Peyer's patch (tissue), 4 donors: Measurements from ENCODE around the gene VIM. TPM values are rescaled to one million over a fixed set of nuclear protein-coding genes. Genes with fewer than 3 reads are reported as not detected.

ENCODE experiments used
- DNase-seq, 3 donors: peaks; one replicate each; pipeline ENCODE4 v3.0.0-alpha.2; 2017 to 2019
- H3K27ac ChIP-seq, 4 donors: fragments of 200-600 bp; sonication (generic); one replicate each; pipeline ENCODE4 v1.5.1; 2016 to 2019
- H3K27me3 ChIP-seq, 2 donors: fragments of 200-600 bp; sonication (generic); one replicate each; pipeline ENCODE4 v1.5.1; 2019
- H3K36me3 ChIP-seq, 3 donors: fragments of 200-600 bp; sonication (generic); one replicate each; pipeline ENCODE4 v1.5.1; 2016 to 2019
- H3K4me1 ChIP-seq, 4 donors: fragments of 200-600 bp; sonication (generic); one replicate each; pipeline ENCODE4 v1.5.1; 2016 to 2019
- H3K4me3 ChIP-seq, 4 donors: fragments of 200-600 bp; sonication (generic); 1 replicate in 3 of 4; 2 replicates in 1 of 4; pipeline ENCODE4 v1.5.1; 2016 to 2019; ENCODE audit warnings: mild to moderate bottlenecking in 1 of 4
- H3K9me3 ChIP-seq, 4 donors: fragments of 200-600 bp; sonication (generic); one replicate each; pipeline ENCODE4 v1.5.1; 2016 to 2019; ENCODE audit warnings: mild to moderate bottlenecking in 1 of 4
- CTCF ChIP-seq, 6 experiments: fragments of 450-650 bp in 4 of 6; fragments of 200-600 bp in 2 of 6; sonication (generic) in 1 of 6; IDR thresholded peaks; one replicate each; pipeline ENCODE4 v1.5.1; 2017 to 2019; ENCODE audit warnings: antibody characterized with exemption in 6 of 6, mild to moderate bottlenecking in 3 of 6, moderate library complexity in 1 of 6
- POLR2A ChIP-seq, 2 donors: fragments of 450-650 bp; IDR thresholded peaks; one replicate each; pipeline ENCODE4 v1.5.1; 2017; ENCODE audit warnings: antibody characterized with exemption in 2 of 2, mild to moderate bottlenecking in 2 of 2, moderate library complexity in 2 of 2
- total RNA-seq, 4 donors: library from RNA; depleted of rRNA; stranded (reverse); fragments of >200 nt; gene quantifications; one replicate each; pipeline ENCODE4 v1.1.0, GENCODE V29; 2016

Gene VIM
- total RNA-seq, 4 donors from 2014 or later = 139 to 914 (median 434) TPM

- H3K4me1 ChIP-seq = peaks cover 0 to 4% (median 0%) of the 10 kb centered on the region in 4 donors
- peak in 1 of 3 donors; percentile 58 for DNase-seq
Observed at GRCh38 chr10:17278607-17279240, 50.7 kb downstream of the VIM start.

GRCh38 chr10:17282311-17282710 is 54.3 kb downstream of the VIM start:
- H3K4me3 ChIP-seq = no peak overlapping the region
- H3K4me1 ChIP-seq = peaks cover 0 to 4% (median 0%) of the 10 kb centered on the region in 4 donors
- no peaks in the 10 kb centered on the region for H3K27me3 ChIP-seq
- TF ChIP-seq POLR2A (IDR thresholded peaks at IDR 0.05) = no peak
- TF ChIP-seq CTCF (IDR thresholded peaks at IDR 0.05) = no peak
- no peak for DNase-seq
- H3K9me3 ChIP-seq = peaks cover 0 to 15% (median 6%) of the 10 kb centered on the region in 4 donors
- no peaks in the 10 kb centered on the region for H3K36me3 ChIP-seq
- H3K27ac ChIP-seq = no peak overlapping the region

More at GRCh38 chr10:17278607-17279240, 50.7 kb downstream of the VIM start:
- TF ChIP-seq POLR2A (IDR thresholded peaks at IDR 0.05) = no peak
- no peak for TF ChIP-seq CTCF (IDR thresholded peaks at IDR 0.05)
- Histone ChIP-seq H3K27ac (no peak overlapping the region), H3K4me3 (no peak overlapping the region), H3K9me3 (peaks cover 0 to 15% (median 6%) of the 10 kb centered on the region in 4 donors), H3K27me3 (no peaks in the 10 kb centered on the region), H3K36me3 (no peaks in the 10 kb centered on the region)

GRCh38 chr10:17286562-17287550 is 58.8 kb downstream of the VIM start:
- Histone ChIP-seq H3K36me3 (no peaks in the 10 kb centered on the region), H3K4me3 (no peak overlapping the region), H3K27me3 (no peaks in the 10 kb centered on the region), H3K27ac (no peak overlapping the region), H3K9me3 (peaks cover 0 to 10% (median 5%) of the 10 kb centered on the region in 4 donors), H3K4me1 (no peaks in the 10 kb centered on the region)
- DNase-seq = no peak
- TF ChIP-seq POLR2A (IDR thresholded peaks at IDR 0.05) (no peak), CTCF (IDR thresholded peaks at IDR 0.05) (no peak)

Other genes starting within 250 kb of the VIM start
- gene CUBN, start 98.4 kb upstream of the VIM start, total RNA-seq = 100 to 1,000 TPM in 2 of 4 donors, 10 to 100 TPM in 1, 1 to 10 TPM in 1; 2.5 to 329 (median 126) TPM
- 10 to 100 TPM in 1 of 4 donors, 1 to 10 TPM in 3; 4.0 to 24.8 (median 6.4) TPM for gene TRDMT1, start 26.6 kb upstream of the VIM start, total RNA-seq
- not detected for gene ST8SIA6, start 226.4 kb downstream of the VIM start, total RNA-seq